Breast epithelium (tissue), 3 donors: ENCODE results near the gene NPBWR2.

Source experiments
- POLR2A ChIP-seq: fragments of 450-650 bp; IDR thresholded peaks from one replicate; pipeline ENCODE4 v1.6.1; 2016; ENCODE audit warnings: antibody characterized with exemption, mild to moderate bottlenecking, moderate library complexity
- POLR2AphosphoS5 ChIP-seq, 3 donors: sonication (generic); formaldehyde crosslinking; IDR thresholded peaks; one replicate each; pipeline ENCODE4 v1.6.1; 2017; ENCODE audit warnings: antibody characterized with exemption in 3 of 3
- TF ChIP-seq, protein P1 (sequence below), 3 donors: fragments of 450-650 bp; IDR thresholded peaks; one replicate each; pipeline ENCODE4 v1.5.1; 2016 to 2017; ENCODE audit warnings: antibody characterized with exemption in 3 of 3, mild to moderate bottlenecking in 3 of 3, moderate library complexity in 3 of 3

DNA sequence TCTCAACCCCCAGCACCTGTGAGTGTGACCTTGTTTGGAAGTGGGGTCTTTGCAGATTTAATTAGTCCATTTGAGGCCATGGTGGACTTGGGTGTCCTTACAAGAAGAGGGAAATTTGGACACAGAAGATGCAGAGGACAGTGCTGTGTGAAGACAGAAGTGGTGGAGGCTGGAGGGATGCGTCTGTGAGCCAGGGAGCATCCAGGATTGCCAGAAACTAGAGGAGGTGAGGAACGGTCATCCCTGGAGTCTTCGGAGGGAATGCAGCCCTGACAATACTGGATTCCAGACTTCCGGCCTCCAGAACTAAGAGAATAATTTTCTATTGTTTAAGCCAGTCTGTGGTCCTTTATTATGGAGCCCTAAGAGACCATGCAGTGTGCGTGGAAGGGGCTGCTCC lies 22.9 kb upstream of the NPBWR2 start:
- TF ChIP-seq POLR2A (no peak), POLR2AphosphoS5 (IDR thresholded peaks at IDR 0.05) (no peak)
- TF ChIP-seq, protein P1, sequence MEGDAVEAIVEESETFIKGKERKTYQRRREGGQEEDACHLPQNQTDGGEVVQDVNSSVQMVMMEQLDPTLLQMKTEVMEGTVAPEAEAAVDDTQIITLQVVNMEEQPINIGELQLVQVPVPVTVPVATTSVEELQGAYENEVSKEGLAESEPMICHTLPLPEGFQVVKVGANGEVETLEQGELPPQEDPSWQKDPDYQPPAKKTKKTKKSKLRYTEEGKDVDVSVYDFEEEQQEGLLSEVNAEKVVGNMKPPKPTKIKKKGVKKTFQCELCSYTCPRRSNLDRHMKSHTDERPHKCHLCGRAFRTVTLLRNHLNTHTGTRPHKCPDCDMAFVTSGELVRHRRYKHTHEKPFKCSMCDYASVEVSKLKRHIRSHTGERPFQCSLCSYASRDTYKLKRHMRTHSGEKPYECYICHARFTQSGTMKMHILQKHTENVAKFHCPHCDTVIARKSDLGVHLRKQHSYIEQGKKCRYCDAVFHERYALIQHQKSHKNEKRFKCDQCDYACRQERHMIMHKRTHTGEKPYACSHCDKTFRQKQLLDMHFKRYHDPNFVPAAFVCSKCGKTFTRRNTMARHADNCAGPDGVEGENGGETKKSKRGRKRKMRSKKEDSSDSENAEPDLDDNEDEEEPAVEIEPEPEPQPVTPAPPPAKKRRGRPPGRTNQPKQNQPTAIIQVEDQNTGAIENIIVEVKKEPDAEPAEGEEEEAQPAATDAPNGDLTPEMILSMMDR (IDR thresholded peaks at IDR 0.05): no peak
